RWPE1 (cell line): ENCODE data around the gene CNKSR1.

ENCODE experiments used
- CTCF ChIA-PET: fragments of 350-600 bp; sonication (Branson Sonifier 250); formaldehyde crosslinking; extraction: SDS; loops from one replicate; lab custom pipeline; 2021; lab: Yijun Ruan, JAX
- POLR2A ChIA-PET: fragments of 400-600 bp; formaldehyde crosslinking; extraction: SDS; loops from one replicate; lab custom pipeline; 2020; ENCODE audit warnings: antibody characterized with exemption; ENCODE audit not compliant: low non-redundant PET; lab: Yijun Ruan, JAX
- DNase-seq: peaks from one replicate; pipeline ENCODE4 v3.0.0; 2012; ENCODE audit warnings: low spot score
- H3K27ac ChIP-seq: fragments of 450-650 bp; 2 replicates; pipeline ENCODE4 v1.5.1; 2017
- CTCF ChIP-seq: fragments of 450-650 bp; conservative IDR thresholded peaks from 2 replicates; pipeline ENCODE4 v1.5.1; 2017; ENCODE audit warnings: low read depth, mild to moderate bottlenecking

The CNKSR1 gene

GRCh38 chr1:26203642-26204318 lies 26.5 kb downstream of the CNKSR1 start:
- TF ChIP-seq CTCF: no peak
- CTCF ChIA-PET: no interaction called here
- DNase-seq: no peak
- POLR2A ChIA-PET: no interaction called here
- no peak overlapping the region for H3K27ac ChIP-seq

GRCh38 chr1:26210147-26210870 lies 33.0 kb downstream of the CNKSR1 start:
- ChIA-PET POLR2A (interaction anchor here (0.7 kb wide), 1 partner anchor 31 kb away, joined by 3 read pairs; no protein-coding TSS in a partner anchor), CTCF (interaction anchor here (0.7 to 2.1 kb wide), 2 partner anchors 13 to 23 kb away, joined by 3 to 14 read pairs; partner anchors contain the start of gene CEP85)
- no peak for DNase-seq

GRCh38 chr1:26212726-26213125 lies 35.4 kb downstream of the CNKSR1 start:
- POLR2A ChIA-PET: no interaction called here
- H3K27ac ChIP-seq: no peak overlapping the region
- CTCF ChIA-PET: interaction anchor here (0.5 to 2.1 kb wide), 4 partner anchors 21 to 998 kb away, joined by 3 to 14 read pairs (median 6); partner anchors contain the start of gene CEP85
- TF ChIP-seq CTCF: no peak
- no peak for DNase-seq

More at GRCh38 chr1:26210147-26210870, 33.0 kb downstream of the CNKSR1 start:
- H3K27ac ChIP-seq: no peak overlapping the region
- TF ChIP-seq CTCF: no peak

- no peak for TF ChIP-seq CTCF
- CTCF ChIA-PET: interaction anchor here (0.6 to 1.9 kb wide), 2 partner anchors 204 to 237 kb away, joined by 3 to 5 read pairs; no protein-coding TSS in a partner anchor
- H3K27ac ChIP-seq: no peak overlapping the region
- POLR2A ChIA-PET: no interaction called here
- no peak for DNase-seq
Measured at GRCh38 chr1:26213335-26213905, 36.1 kb downstream of the CNKSR1 start.

GRCh38 chr1:26215246-26215645 lies 38.0 kb downstream of the CNKSR1 start:
- no peak for TF ChIP-seq CTCF
- H3K27ac ChIP-seq: no peak overlapping the region
- POLR2A ChIA-PET: no interaction called here
- DNase-seq: no peak
- CTCF ChIA-PET: no interaction called here

- no peak for DNase-seq
- POLR2A ChIA-PET: no interaction called here
Measured at GRCh38 chr1:26218906-26219494, 41.7 kb downstream of the CNKSR1 start.

More at GRCh38 chr1:26218906-26219494, 41.7 kb downstream of the CNKSR1 start:
- CTCF ChIA-PET: no interaction called here
- TF ChIP-seq CTCF: no peak
- no peak overlapping the region for H3K27ac ChIP-seq
